NCI-H460 (cell line): ENCODE data around the gene DCPS. TPM values are rescaled to one million over a fixed set of nuclear protein-coding genes. Genes with fewer than 3 reads are reported as not detected.

Experiments used
- small RNA-seq, 2 experiments: library from RNA; depleted of rRNA; stranded (forward); fragments of <200 nt; gene quantifications; one replicate each; pipeline ENCODE3, GENCODE V24; 2014
- total RNA-seq: library from RNA; depleted of rRNA; stranded (reverse); fragments of >200 nt; shearing (Covaris generic); gene quantifications from 2 replicates; pipeline ENCODE4 v1.2.3, GENCODE V29; 2014; rRNA removed

The DCPS gene
- total RNA-seq, 1 experiment from 2014 or later: 35.9 TPM

Small RNAs within 50 kb of the gene (small RNA-seq; reads per million reads assigned to genes)
- 0 reads per million in 2 experiments for gene AP001318.3

Other genes with a start within 250 kb of the DCPS start
- 3.4 and 3.7 TPM in 2 replicates for gene CDON, start 241.2 kb upstream of the DCPS start, total RNA-seq
- gene RPUSD4, start 92.4 kb upstream of the DCPS start, total RNA-seq: 15.3 and 27.6 TPM in 2 replicates
- 12.5 and 14.5 TPM in 2 replicates for gene FAM118B, start 92.3 kb upstream of the DCPS start, total RNA-seq
- gene SRPRA, start 35.2 kb upstream of the DCPS start, total RNA-seq: 94.7 and 97.3 TPM in 2 replicates
- gene FOXRED1, start 34.9 kb upstream of the DCPS start, total RNA-seq: 13.2 and 17.1 TPM in 2 replicates
- 10.0 and 10.6 TPM in 2 replicates for gene TIRAP, start 21.0 kb upstream of the DCPS start, total RNA-seq
- 22.3 and 31.3 TPM in 2 replicates for gene ST3GAL4, start 51.6 kb downstream of the DCPS start, total RNA-seq